ENCODE results near the gene SCCPDH.

Gene SCCPDH

GRCh38 chr1:246687002-246687401 lies 37.2 kb upstream of the SCCPDH start:
- ChIA-PET POLR2A (no interaction called here), CTCF (no interaction called here)
- Histone ChIP-seq H3K4me3 (ENCODE audit: low read depth, low read length) (no peak overlapping the region), H3K36me3 (ENCODE audit: control insufficient read depth in 2 of 2, insufficient read depth in 1 of 2, low read length in 2 of 2) (no peaks in the 10 kb centered on the region), H3K4me1 (ENCODE audit: control insufficient read depth, insufficient read depth, low read length) (no peaks in the 10 kb centered on the region), H3K27ac (ENCODE audit: extremely low read depth, low read depth, low read length) (no peak overlapping the region), H3K9me3 (ENCODE audit: control insufficient read depth, insufficient read depth, low read depth, low read length) (no peaks in the 10 kb centered on the region)
- no peak for TF ChIP-seq SP7 (tag by site-specific recombination; IDR thresholded peaks at IDR 0.05)
- TF ChIP-seq ZNF175 (tag by site-specific recombination; IDR thresholded peaks at IDR 0.05): no peak

GRCh38 chr1:246689409-246690008 lies 34.7 kb upstream of the SCCPDH start:
- CTCF ChIA-PET: interaction anchor here (0.6 to 1.7 kb wide), 8 partner anchors 8 to 98 kb away, joined by 3 to 11 read pairs (median 3); no protein-coding TSS in a partner anchor
- TF ChIP-seq YY2 (tag by site-specific recombination; IDR thresholded peaks at IDR 0.05): no peak
- no peak for TF ChIP-seq ZBTB7A (tag by site-specific recombination; IDR thresholded peaks at IDR 0.05; ENCODE audit: low read depth)
- no peak for TF ChIP-seq ZNF366 (tag by site-specific recombination; conservative IDR thresholded peaks at IDR 0.05)
- 0 out of 2 replicates have a peak, but pooled peaks have one; percentile 10 for TF ChIP-seq ZBTB17 (tag by site-specific recombination; IDR thresholded peaks at IDR 0.05)
- no peak for TF ChIP-seq SP3 (tag by site-specific recombination; IDR thresholded peaks at IDR 0.05)
- TF ChIP-seq PATZ1 (tag by site-specific recombination; IDR thresholded peaks at IDR 0.05): 0 out of 2 replicates have a peak, but pooled peaks have one; percentile 20
- peak; percentile 72 for TF ChIP-seq PRDM10 (tag by site-specific recombination; IDR thresholded peaks at IDR 0.05)
- TF ChIP-seq ZNF654 (tag by site-specific recombination; IDR thresholded peaks at IDR 0.05; ENCODE audit: low read depth): peak; percentile 40; the same call in 1 of the 2 replicates
- no peak for TF ChIP-seq MYNN (tag by site-specific recombination; IDR thresholded peaks at IDR 0.05; ENCODE audit: borderline replicate concordance)
- TF ChIP-seq ZSCAN4 (tag by site-specific recombination; IDR thresholded peaks at IDR 0.05): no peak
- TF ChIP-seq CTCF (tag by site-specific recombination; IDR thresholded peaks at IDR 0.05): 0 out of 2 replicates have a peak, but pooled peaks have one; percentile 24
- Histone ChIP-seq H3K9me3 (ENCODE audit: control insufficient read depth, insufficient read depth, low read depth, low read length) (no peaks in the 10 kb centered on the region), H3K4me1 (ENCODE audit: control insufficient read depth, insufficient read depth, low read length) (no peaks in the 10 kb centered on the region), H3K27ac (ENCODE audit: extremely low read depth, low read depth, low read length) (no peak overlapping the region), H3K36me3 (ENCODE audit: control insufficient read depth in 2 of 2, insufficient read depth in 1 of 2, low read length in 2 of 2) (no peaks in the 10 kb centered on the region), H3K4me3 (ENCODE audit: low read depth, low read length) (no peak overlapping the region; the same call in 1 of the 2 replicates)
- POLR2A ChIA-PET: interaction anchor here (0.9 kb wide), 1 partner anchor 122 kb away, joined by 3 read pairs; no protein-coding TSS in a partner anchor

Measured in HEK293 (cell line).